Heart left ventricle (tissue), 13 donors: ENCODE data around the gene DNAJB12.

Experiments
- POLR2A ChIP-seq, 2 donors: fragments of 450-650 bp; IDR thresholded peaks; one replicate each; pipeline ENCODE4 v1.6.1; 2017; ENCODE audit warnings: antibody characterized with exemption in 2 of 2, mild to moderate bottlenecking in 2 of 2, moderate library complexity in 2 of 2
- TF ChIP-seq, protein P1 (sequence below), 12 donors: fragments of 200-600 bp; sonication (generic) in 4 of 12; IDR thresholded peaks; one replicate each; pipeline versions ENCODE4 v1.5.0 to v1.8.0; 2018 to 2022; ENCODE audit warnings: antibody characterized with exemption in 12 of 12, mild to moderate bottlenecking in 5 of 12
- donor health status: ischemic (EF 13 %, LVEDD 7.1; RV severe dilation, severe dysfunction).
- donor health status: DM: no; HTN: yes; CAD: no.
- donor health status: DM: no; HTN: no; CAD: no.
- donor health status: ischemic (EF 25% LVEDD 6.9; RV normal size, moderate dysfunction).
- donor health status: ischemic (EF 25% LVEDD 5.7; RV mildly dilated, moderate dysfunction).
- donor health status: ischemic (EF 35%, LVEDD 5.7; RV mildly dilated, moderate dysfunction).
- donor health status: nonischemic (EF 11% LVEDD 7.7; RV severe dilation, severe dysfunction).
- donor health status: DM: yes; HTN: yes; CAD: no.
- donor health status: PGD.
- donor health status: ischemic (EF 29% LVEDD 5.4; RV normal size, mild dysfunction).
- donor health status: nonischemic (EF 23%, LVEDD 6.1; RV moderate dilation, normal function).

DNA sequence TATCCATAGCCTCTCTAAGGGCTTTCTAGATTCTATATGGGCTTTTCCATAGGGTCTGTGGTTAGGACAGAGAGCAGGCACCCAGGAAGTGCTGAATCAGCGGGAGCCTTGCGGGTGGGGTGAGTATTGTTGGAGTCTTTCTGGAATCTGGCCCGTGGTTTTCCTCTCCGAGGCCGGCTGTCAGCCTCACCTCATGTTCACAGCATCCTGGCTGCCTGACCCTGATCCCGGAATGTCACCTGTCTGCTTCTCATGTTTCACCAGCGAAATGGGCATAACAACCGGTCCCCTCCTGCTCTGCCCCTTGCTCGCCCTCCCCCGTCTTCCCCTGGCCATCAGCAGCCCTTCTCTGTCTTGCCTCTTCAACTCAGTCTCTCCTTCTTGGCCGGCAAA, 44.5 kb downstream of the DNAJB12 start:
- TF ChIP-seq, protein P1, sequence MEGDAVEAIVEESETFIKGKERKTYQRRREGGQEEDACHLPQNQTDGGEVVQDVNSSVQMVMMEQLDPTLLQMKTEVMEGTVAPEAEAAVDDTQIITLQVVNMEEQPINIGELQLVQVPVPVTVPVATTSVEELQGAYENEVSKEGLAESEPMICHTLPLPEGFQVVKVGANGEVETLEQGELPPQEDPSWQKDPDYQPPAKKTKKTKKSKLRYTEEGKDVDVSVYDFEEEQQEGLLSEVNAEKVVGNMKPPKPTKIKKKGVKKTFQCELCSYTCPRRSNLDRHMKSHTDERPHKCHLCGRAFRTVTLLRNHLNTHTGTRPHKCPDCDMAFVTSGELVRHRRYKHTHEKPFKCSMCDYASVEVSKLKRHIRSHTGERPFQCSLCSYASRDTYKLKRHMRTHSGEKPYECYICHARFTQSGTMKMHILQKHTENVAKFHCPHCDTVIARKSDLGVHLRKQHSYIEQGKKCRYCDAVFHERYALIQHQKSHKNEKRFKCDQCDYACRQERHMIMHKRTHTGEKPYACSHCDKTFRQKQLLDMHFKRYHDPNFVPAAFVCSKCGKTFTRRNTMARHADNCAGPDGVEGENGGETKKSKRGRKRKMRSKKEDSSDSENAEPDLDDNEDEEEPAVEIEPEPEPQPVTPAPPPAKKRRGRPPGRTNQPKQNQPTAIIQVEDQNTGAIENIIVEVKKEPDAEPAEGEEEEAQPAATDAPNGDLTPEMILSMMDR (IDR thresholded peaks at IDR 0.05) = no peak
- TF ChIP-seq POLR2A (IDR thresholded peaks at IDR 0.05) = no peak
